HepG2 (cell line): ENCODE results near the gene SEH1L. TPM values are rescaled to one million over a fixed set of nuclear protein-coding genes. Genes with fewer than 3 reads are reported as not detected.
A peak's percentile ranks its signal among the peaks of the same experiment; 100 is the strongest.

Experiments
- ATF7-NPFF ChIP-seq: sonication (generic); formaldehyde crosslinking; IDR thresholded peaks from 2 replicates; pipeline ENCODE4 v1.8.1; 2023; ENCODE audit warnings: mild to moderate bottlenecking, low read depth, missing genetic modification reagents, moderate library complexity
- BATF2 ChIP-seq: sonication (generic); formaldehyde crosslinking; IDR thresholded peaks from 2 replicates; pipeline ENCODE4 v1.8.0; 2022; ENCODE audit warnings: mild to moderate bottlenecking, missing genetic modification reagents, moderate library complexity
- GATAD1 ChIP-seq: IDR thresholded peaks from 2 replicates; pipeline ENCODE4 v1.6.1; 2016; ENCODE audit warnings: missing genetic modification reagents, missing compliant biosample characterization
- IKZF5 ChIP-seq: IDR thresholded peaks from 2 replicates; pipeline ENCODE4 v1.6.1; 2018; ENCODE audit warnings: missing genetic modification reagents, mild to moderate bottlenecking, missing compliant biosample characterization
- KDM5A ChIP-seq: fragments of 200-600 bp; sonication (generic); IDR thresholded peaks from 2 replicates; pipeline ENCODE4 v1.7.0; 2018; ENCODE audit warnings: antibody characterized with exemption, mild to moderate bottlenecking, low read length, borderline replicate concordance
- KDM5B ChIP-seq: sonication (generic); formaldehyde crosslinking; IDR thresholded peaks from 2 replicates; pipeline ENCODE4 v1.4.0; 2020; ENCODE audit warnings: missing genetic modification reagents, mild to moderate bottlenecking, borderline replicate concordance
- SIX4 ChIP-seq: sonication (generic); formaldehyde crosslinking; IDR thresholded peaks from 2 replicates; pipeline ENCODE4 v1.4.0; 2020; ENCODE audit warnings: missing genetic modification reagents
- SP1 ChIP-seq, 2 experiments: fragments of 450-650 bp in 1 of 2; sonication (generic) in 1 of 2; formaldehyde crosslinking in 1 of 2; IDR thresholded peaks; 2 replicates each; pipeline versions ENCODE4 v1.4.0 to v1.6.1; 2016 to 2020; ENCODE audit warnings: missing genetic modification reagents in 1 of 2
- STAT6 ChIP-seq: sonication (generic); formaldehyde crosslinking; IDR thresholded peaks from 2 replicates; pipeline ENCODE4 v1.4.0; 2020; ENCODE audit warnings: missing genetic modification reagents, mild to moderate bottlenecking, borderline replicate concordance
- TFDP1 ChIP-seq: IDR thresholded peaks from 2 replicates; pipeline ENCODE4 v1.6.1; 2016; ENCODE audit warnings: missing compliant biosample characterization, missing genetic modification reagents, borderline replicate concordance
- UBTF ChIP-seq: sonication (generic); formaldehyde crosslinking; IDR thresholded peaks from 2 replicates; pipeline ENCODE4 v1.4.0; 2020; ENCODE audit warnings: mild to moderate bottlenecking, missing genetic modification reagents
- ZFP41 ChIP-seq: sonication (generic); formaldehyde crosslinking; IDR thresholded peaks from 2 replicates; pipeline ENCODE4 v1.4.0; 2020; ENCODE audit warnings: mild to moderate bottlenecking, missing genetic modification reagents, borderline replicate concordance
- ZNF337 ChIP-seq: sonication (generic); formaldehyde crosslinking; IDR thresholded peaks from 2 replicates; pipeline ENCODE4 v1.5.1; 2020; ENCODE audit warnings: missing genetic modification reagents, low read depth, mild to moderate bottlenecking, borderline replicate concordance
- ZNF496 ChIP-seq: sonication (generic); formaldehyde crosslinking; IDR thresholded peaks from 2 replicates; pipeline ENCODE4 v1.8.1; 2023; ENCODE audit warnings: mild to moderate bottlenecking, moderate library complexity, missing genetic modification reagents; ENCODE audit not compliant: insufficient replicate concordance
- ZNF589 ChIP-seq: sonication (generic); formaldehyde crosslinking; conservative IDR thresholded peaks from 2 replicates; pipeline ENCODE4 v1.8.0; 2022; ENCODE audit warnings: mild to moderate bottlenecking, moderate library complexity, missing genetic modification reagents
- ZNF672 ChIP-seq: sonication (generic); formaldehyde crosslinking; IDR thresholded peaks from 2 replicates; pipeline ENCODE4 v1.8.1; 2022; ENCODE audit warnings: missing genetic modification reagents
- ZNF75D ChIP-seq: sonication (generic); formaldehyde crosslinking; IDR thresholded peaks from 2 replicates; pipeline ENCODE4 v1.8.1; 2023; ENCODE audit warnings: missing genetic modification reagents, mild to moderate bottlenecking, borderline replicate concordance
- ZNF780A ChIP-seq: sonication (generic); formaldehyde crosslinking; IDR thresholded peaks from 2 replicates; pipeline ENCODE4 v1.8.0; 2022; ENCODE audit warnings: mild to moderate bottlenecking, missing genetic modification reagents, moderate library complexity
- ZSCAN21 ChIP-seq: sonication (generic); formaldehyde crosslinking; IDR thresholded peaks from 2 replicates; pipeline ENCODE4 v1.8.0; 2022; ENCODE audit warnings: mild to moderate bottlenecking, missing genetic modification reagents, moderate library complexity, borderline replicate concordance
- polyA plus RNA-seq, 8 experiments: library from polyadenylated mRNA; depleted of rRNA in 3 of 8; stranded (reverse) in 7 of 8; unstranded in 1 of 8; fragments of >200 nt; fragmentation: Illumina TruSeq in 4 of 8; extraction: Trizol in 4 of 8; gene quantifications; 2 replicates each; pipeline versions ENCODE4 v1.2.1 to v1.2.3, GENCODE V29; 2011 to 2016; ENCODE audit warnings: low read depth in 4 of 8, missing spikeins in 1 of 8, mixed read lengths in 1 of 8; ENCODE audit not compliant: insufficient read depth in 1 of 8
- total RNA-seq, 5 experiments: library from RNA; depleted of rRNA; stranded (reverse); fragments of >200 nt; fragmentation: Illumina TruSeq; extraction: Trizol; gene quantifications; 2 replicates each; pipeline ENCODE4 v1.2.3, GENCODE V29; 2016; ENCODE audit warnings: low read depth in 1 of 5

SEH1L gene
- total and polyA plus RNA-seq, 2 of the 13 experiments (the other 11 are each of a cell fraction or from before 2014, with no cell fraction given) = 59.6 to 63.5 TPM

- TF ChIP-seq UBTF (CRISPR knock-in tag) = peak; percentile 98
- TF ChIP-seq KDM5A = peak; percentile 31; the same call in 1 of the 2 replicates
- no peak for TF ChIP-seq SIX4 (CRISPR knock-in tag)
- peak; percentile 89 for TF ChIP-seq GATAD1 (CRISPR knock-in tag)
- 0 out of 2 replicates have a peak, but pooled peaks have one; percentile 28 for TF ChIP-seq ZNF337 (CRISPR knock-in tag)
- TF ChIP-seq ZFP41 (CRISPR knock-in tag) = no peak; the same call in 1 of the 2 replicates
- peak; percentile 98 for TF ChIP-seq KDM5B (CRISPR knock-in tag)
- peak; percentile 98; the same call in 1 of the 2 replicates for TF ChIP-seq ZSCAN21 (CRISPR knock-in tag)
- no peak for TF ChIP-seq ZNF496 (CRISPR knock-in tag)
- TF ChIP-seq ZNF672 = no peak
- peak; percentile 96 for TF ChIP-seq ATF7-NPFF (CRISPR knock-in tag)
- TF ChIP-seq STAT6 (CRISPR knock-in tag) = no peak; the same call in 1 of the 2 replicates
- TF ChIP-seq ZNF75D = no peak
- TF ChIP-seq IKZF5 (CRISPR knock-in tag) = peak; percentile 70; the same call in 1 of the 2 replicates
- TF ChIP-seq ZNF780A = peak; percentile 94
- peak; percentile 87; the same call in 1 of the 2 replicates for TF ChIP-seq BATF2 (CRISPR knock-in tag)
- TF ChIP-seq ZNF589 (CRISPR knock-in tag) = peak; percentile 94
- TF ChIP-seq SP1 (IDR thresholded peaks at IDR 0.05) = no peak
- TF ChIP-seq SP1 (CRISPR knock-in tag; IDR thresholded peaks at IDR 0.05) = no peak
- TF ChIP-seq TFDP1 (CRISPR knock-in tag) = peak; percentile 80
Observed at GRCh38 chr18:12990967-12991820, 43.4 kb downstream of the SEH1L start, which contains the start of gene CEP192 (continued).
